ENCODE data around the gene YBX3.

GRCh38 chr12:10739157-10740118 is 16.3 kb upstream of the YBX3 start:
- TF ChIP-seq CTCF (IDR thresholded peaks at IDR 0.05) (no peak), EP300 (IDR thresholded peaks at IDR 0.05) (no peak)

Data from esophagus muscularis mucosa (tissue), 3 donors.